GM06990 (cell line): ENCODE measurements around the gene KLHL24.

Experiments
- DNase-seq: peaks from one replicate; pipeline ENCODE4 v3.0.0-alpha.2; 2011; ENCODE audit not compliant: insufficient read length; ENCODE audit errors: extremely low read depth
- H3K27me3 ChIP-seq: replicated peaks from 2 replicates; pipeline ENCODE4 v1.6.0; 2011; ENCODE audit warnings: low read length; ENCODE audit not compliant: control insufficient read depth, insufficient read depth
- H3K36me3 ChIP-seq: 2 replicates; pipeline ENCODE4 v1.5.1; 2011; ENCODE audit warnings: low read length; ENCODE audit not compliant: control insufficient read depth, insufficient read depth
- H3K4me3 ChIP-seq: replicated peaks from 2 replicates; pipeline ENCODE4 v1.5.1; 2011; ENCODE audit warnings: low read depth, mild to moderate bottlenecking, control low read depth, low read length
- CTCF ChIP-seq: IDR thresholded peaks from 2 replicates; pipeline ENCODE4 v1.5.1; 2011; ENCODE audit warnings: low read length, control low read depth, mild to moderate bottlenecking, inconsistent platforms; ENCODE audit not compliant: insufficient read depth, poor library complexity, severe bottlenecking

The KLHL24 gene

GRCh38 chr3:183725387-183725786 lies 90.0 kb downstream of the KLHL24 start:
- peaks cover under 1% of the 10 kb centered on the region for H3K36me3 ChIP-seq
- no peak for TF ChIP-seq CTCF
- DNase-seq = no peak
- no peak overlapping the region for H3K4me3 ChIP-seq
- H3K27me3 ChIP-seq = no peaks in the 10 kb centered on the region

- no peak for TF ChIP-seq CTCF
- H3K36me3 ChIP-seq = peaks cover 3% of the 10 kb centered on the region
- no peak overlapping the region for H3K4me3 ChIP-seq
- H3K27me3 ChIP-seq = no peaks in the 10 kb centered on the region
- DNase-seq = no peak
Measured at GRCh38 chr3:183728204-183728603, 92.8 kb downstream of the KLHL24 start.

GRCh38 chr3:183730361-183730760 lies 94.9 kb downstream of the KLHL24 start:
- Histone ChIP-seq H3K4me3 (no peak overlapping the region), H3K27me3 (no peaks in the 10 kb centered on the region), H3K36me3 (peaks cover 5% of the 10 kb centered on the region)
- no peak for TF ChIP-seq CTCF
- no peak for DNase-seq

- Histone ChIP-seq H3K4me3 (no peak overlapping the region), H3K27me3 (no peaks in the 10 kb centered on the region), H3K36me3 (peaks cover 5% of the 10 kb centered on the region)
- DNase-seq = no peak
- no peak for TF ChIP-seq CTCF
Measured at GRCh38 chr3:183731611-183732010, 96.2 kb downstream of the KLHL24 start.

GRCh38 chr3:183733553-183733952 lies 98.1 kb downstream of the KLHL24 start:
- Histone ChIP-seq H3K27me3 (no peaks in the 10 kb centered on the region), H3K36me3 (peaks cover 7% of the 10 kb centered on the region), H3K4me3 (no peak overlapping the region)
- no peak for DNase-seq
- no peak for TF ChIP-seq CTCF
